Neutrophil (primary cell): ENCODE measurements around the gene NPM1.

ENCODE experiments used
- H3K27ac ChIP-seq: fragments of 200-600 bp; sonication (generic); 2 replicates; pipeline ENCODE4 v1.5.1; 2016; ENCODE audit warnings: mild to moderate bottlenecking, moderate library complexity
- H3K27me3 ChIP-seq: fragments of 200-600 bp; sonication (generic); 2 replicates; pipeline ENCODE4 v1.6.0; 2016; ENCODE audit warnings: mild to moderate bottlenecking
- H3K36me3 ChIP-seq: fragments of 200-600 bp; sonication (generic); 2 replicates; pipeline ENCODE4 v1.5.1; 2017
- H3K4me1 ChIP-seq, 2 experiments: fragments of 200-600 bp in 1 of 2; sonication (generic) in 1 of 2; 1 replicate in 1 of 2; 2 replicates in 1 of 2; pipeline versions ENCODE4 v1.5.1 to v1.6.1; 2013 to 2016; ENCODE audit warnings: low read depth in 1 of 2, low read length in 1 of 2, mild to moderate bottlenecking in 1 of 2, moderate library complexity in 1 of 2; ENCODE audit not compliant: control insufficient read depth in 1 of 2, insufficient read depth in 1 of 2
- H3K4me3 ChIP-seq, 2 experiments: fragments of 200-600 bp in 1 of 2; sonication (generic) in 1 of 2; 1 replicate in 1 of 2; 2 replicates in 1 of 2; pipeline ENCODE4 v1.5.1; 2013 to 2016; ENCODE audit warnings: low read depth in 1 of 2, low read length in 1 of 2, mild to moderate bottlenecking in 1 of 2, moderate library complexity in 1 of 2
- H3K9me3 ChIP-seq: fragments of 200-600 bp; sonication (generic); 2 replicates; pipeline ENCODE4 v1.5.1; 2016
- TF ChIP-seq, protein P1 (sequence below): fragments of 200-600 bp; sonication (generic); IDR thresholded peaks from 2 replicates; pipeline ENCODE4 v1.5.1; 2016; ENCODE audit warnings: antibody characterized with exemption

Gene NPM1

DNA sequence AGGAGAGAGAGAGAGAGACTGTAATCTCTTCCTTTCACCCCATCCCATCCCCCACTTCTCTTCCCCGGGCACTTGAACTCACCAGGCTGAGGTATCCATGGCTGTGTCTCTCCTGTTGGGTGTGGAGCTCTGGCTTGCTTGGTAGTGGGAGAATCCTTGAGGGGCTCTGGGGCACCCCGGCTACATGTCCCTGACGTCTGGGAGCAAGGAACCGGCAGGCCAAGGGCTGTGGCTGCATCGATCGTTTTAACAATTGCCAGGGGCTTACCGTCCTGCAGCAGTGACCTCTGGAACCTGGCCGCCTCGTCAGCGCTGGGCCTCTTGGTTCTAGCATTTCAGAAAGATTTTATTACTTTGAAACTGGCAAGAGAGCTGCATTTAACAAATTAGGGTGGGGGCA, 61.8 kb downstream of the NPM1 start:
- H3K27me3 ChIP-seq: peaks cover 69% of the 10 kb centered on the region
- H3K4me3 ChIP-seq: no peak overlapping the region
- no peaks in the 10 kb centered on the region for H3K9me3 ChIP-seq

DNA sequence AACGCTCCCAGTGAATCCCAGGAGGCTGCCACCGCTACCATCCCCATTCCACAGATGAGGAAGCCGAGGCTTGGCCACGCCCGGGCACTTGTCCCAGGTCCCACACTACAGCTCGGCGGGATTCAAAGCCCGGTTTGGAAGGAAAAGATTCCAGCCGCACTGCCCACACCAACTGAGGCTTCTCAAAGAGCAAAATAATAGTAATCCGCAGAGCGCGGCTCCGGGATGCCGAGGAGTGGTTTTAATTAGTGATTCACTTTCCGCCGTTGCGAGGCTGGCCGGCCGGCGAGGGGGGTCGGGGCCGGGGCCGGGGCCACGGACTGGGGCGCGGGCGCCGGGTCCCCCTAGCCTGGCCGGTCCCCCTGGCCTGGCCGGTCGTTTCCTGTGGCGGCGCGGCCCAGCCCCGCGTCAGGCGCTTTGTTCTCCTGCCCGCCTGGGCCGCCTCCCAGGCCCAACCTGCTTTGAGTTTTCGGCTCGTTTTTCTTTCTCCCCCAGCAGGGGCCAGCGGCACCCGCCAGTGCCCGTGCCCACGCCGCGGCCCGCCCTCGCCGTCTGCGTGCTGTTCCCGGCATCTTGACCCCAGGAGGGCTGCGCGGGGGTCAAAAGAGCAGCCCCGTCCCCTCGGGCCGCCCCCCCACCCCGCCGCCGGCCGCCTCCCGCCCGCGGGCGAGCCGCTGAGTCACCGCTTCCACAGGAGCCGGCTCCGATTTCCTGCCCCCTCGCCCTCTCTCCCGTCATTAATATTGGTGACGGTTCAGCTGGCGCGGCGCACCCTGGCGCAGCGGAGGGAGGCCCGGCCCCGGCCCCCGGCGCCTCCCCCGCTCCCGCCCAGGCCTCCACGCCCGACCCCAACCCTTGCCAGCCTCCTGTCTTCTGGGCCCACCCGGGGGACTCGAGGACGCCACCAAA, 63.0 kb downstream of the NPM1 start:
- Histone ChIP-seq H3K27ac (no peak overlapping the region), H3K4me1 (peaks cover 0 to 8% of the 10 kb centered on the region in 2 experiments), H3K9me3 (no peaks in the 10 kb centered on the region), H3K4me3 (no peak overlapping the region), H3K27me3 (peaks cover 78% of the 10 kb centered on the region), H3K36me3 (no peaks in the 10 kb centered on the region)
- TF ChIP-seq, protein P1, sequence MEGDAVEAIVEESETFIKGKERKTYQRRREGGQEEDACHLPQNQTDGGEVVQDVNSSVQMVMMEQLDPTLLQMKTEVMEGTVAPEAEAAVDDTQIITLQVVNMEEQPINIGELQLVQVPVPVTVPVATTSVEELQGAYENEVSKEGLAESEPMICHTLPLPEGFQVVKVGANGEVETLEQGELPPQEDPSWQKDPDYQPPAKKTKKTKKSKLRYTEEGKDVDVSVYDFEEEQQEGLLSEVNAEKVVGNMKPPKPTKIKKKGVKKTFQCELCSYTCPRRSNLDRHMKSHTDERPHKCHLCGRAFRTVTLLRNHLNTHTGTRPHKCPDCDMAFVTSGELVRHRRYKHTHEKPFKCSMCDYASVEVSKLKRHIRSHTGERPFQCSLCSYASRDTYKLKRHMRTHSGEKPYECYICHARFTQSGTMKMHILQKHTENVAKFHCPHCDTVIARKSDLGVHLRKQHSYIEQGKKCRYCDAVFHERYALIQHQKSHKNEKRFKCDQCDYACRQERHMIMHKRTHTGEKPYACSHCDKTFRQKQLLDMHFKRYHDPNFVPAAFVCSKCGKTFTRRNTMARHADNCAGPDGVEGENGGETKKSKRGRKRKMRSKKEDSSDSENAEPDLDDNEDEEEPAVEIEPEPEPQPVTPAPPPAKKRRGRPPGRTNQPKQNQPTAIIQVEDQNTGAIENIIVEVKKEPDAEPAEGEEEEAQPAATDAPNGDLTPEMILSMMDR: no peak

More for the DNA sequence above, 61.8 kb downstream of the NPM1 start:
- no peaks in the 10 kb centered on the region for H3K36me3 ChIP-seq
- H3K4me1 ChIP-seq: peaks cover 0 to 8% of the 10 kb centered on the region in 2 experiments
- TF ChIP-seq, protein P1: no peak
- H3K27ac ChIP-seq: no peak overlapping the region

DNA sequence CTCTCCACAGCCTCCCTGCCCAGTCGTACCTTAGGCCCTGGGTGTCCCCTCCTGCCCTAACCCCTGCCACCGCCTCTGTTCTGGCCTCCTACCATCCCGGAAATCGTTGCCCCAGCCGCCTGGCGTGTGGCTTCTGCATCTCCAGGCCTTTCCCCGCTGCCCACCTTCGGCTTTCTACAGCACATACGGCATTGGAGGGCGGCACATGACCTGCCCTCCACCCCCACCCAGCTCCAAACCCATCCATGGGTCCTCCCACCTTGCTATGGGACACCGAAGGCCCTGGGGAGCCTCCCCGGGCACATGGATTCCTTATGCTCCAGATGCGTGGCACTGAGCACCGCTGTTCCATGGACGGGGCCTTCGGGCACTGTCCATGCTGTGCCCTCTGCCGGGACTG, 63.8 kb downstream of the NPM1 start:
- H3K36me3 ChIP-seq: no peaks in the 10 kb centered on the region
- peaks cover 0 to 8% of the 10 kb centered on the region in 2 experiments for H3K4me1 ChIP-seq
- H3K27ac ChIP-seq: no peak overlapping the region
- H3K9me3 ChIP-seq: no peaks in the 10 kb centered on the region
- TF ChIP-seq, protein P1: no peak
- no peak overlapping the region for H3K4me3 ChIP-seq
- H3K27me3 ChIP-seq: peaks cover 80% of the 10 kb centered on the region

DNA sequence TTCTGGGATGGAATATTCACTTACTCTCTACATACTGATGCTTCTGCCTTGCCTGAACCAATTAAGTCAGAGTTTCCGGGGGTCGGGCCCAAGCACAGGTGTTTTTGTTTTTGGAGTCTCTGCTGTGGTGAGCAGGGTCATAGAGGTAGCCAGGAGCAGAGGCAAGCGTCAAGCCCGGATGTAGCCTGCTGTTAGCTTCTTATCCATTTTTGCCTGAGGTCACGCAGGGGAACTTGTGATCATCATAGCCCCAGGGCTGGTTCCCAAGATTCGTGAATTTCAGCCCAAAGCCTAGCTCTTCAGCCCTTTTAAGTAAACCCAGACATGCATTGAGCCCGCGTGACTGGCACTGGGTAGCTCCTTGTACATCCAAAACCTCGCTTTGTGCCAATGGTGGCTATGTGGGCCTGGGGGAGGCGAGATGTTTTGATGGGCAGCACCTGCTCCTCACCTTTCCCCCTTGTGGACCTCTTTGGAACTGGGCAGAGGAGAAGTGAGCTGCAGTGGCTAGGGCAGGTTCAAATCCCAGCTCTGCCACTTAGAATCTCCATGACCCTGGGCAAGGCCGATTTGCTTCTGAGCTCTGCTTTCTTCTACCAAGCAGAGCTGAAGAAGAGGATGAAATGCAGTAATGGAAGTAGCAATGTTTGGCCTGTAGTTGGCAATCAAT, 65.5 kb downstream of the NPM1 start:
- H3K4me3 ChIP-seq: no peak overlapping the region
- TF ChIP-seq, protein P1: no peak
- no peaks in the 10 kb centered on the region for H3K9me3 ChIP-seq
- peaks cover 79% of the 10 kb centered on the region for H3K27me3 ChIP-seq
- no peak overlapping the region for H3K27ac ChIP-seq
- peaks cover 0 to 8% of the 10 kb centered on the region in 2 experiments for H3K4me1 ChIP-seq
- H3K36me3 ChIP-seq: no peaks in the 10 kb centered on the region

DNA sequence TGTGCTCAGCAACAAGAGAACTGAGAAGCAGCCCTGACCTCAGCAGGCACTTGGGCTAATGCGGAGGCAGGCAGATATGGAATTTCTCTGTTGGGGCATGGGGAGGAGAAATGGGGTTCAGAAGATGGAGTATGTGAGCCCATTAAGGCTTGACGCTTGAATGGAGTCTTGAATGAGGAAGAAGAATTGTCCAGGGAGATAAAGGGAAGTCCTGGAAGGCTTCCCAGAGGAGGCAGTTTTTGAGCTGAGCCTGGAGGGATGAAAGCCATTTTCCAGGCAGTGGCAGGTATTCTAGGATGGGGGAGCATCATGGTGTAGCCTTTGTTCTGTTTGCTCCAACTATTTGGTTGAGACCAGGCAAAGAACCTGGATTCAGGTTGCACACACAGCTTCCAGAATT, 66.3 kb downstream of the NPM1 start:
- Histone ChIP-seq H3K4me1 (peaks cover 0 to 8% of the 10 kb centered on the region in 2 experiments), H3K27me3 (peaks cover 75% of the 10 kb centered on the region), H3K27ac (no peak overlapping the region), H3K36me3 (no peaks in the 10 kb centered on the region), H3K4me3 (no peak overlapping the region), H3K9me3 (no peaks in the 10 kb centered on the region)
- TF ChIP-seq, protein P1: no peak
